Suppressor macrophage (primary cell): Measurements from ENCODE around the gene ATF4.
A peak's percentile ranks its signal among the peaks of the same experiment; 100 is the strongest.
"Not testable (repeated sequence)": the region's sequence is repeated elsewhere in the genome, so short reads cannot be mapped to it uniquely, and the experiment has no call there.

Source experiments
- DNase-seq, 4 experiments: peaks; one replicate each; pipeline ENCODE4 v3.0.0-alpha.2; 2020 to 2022

ATF4 gene

GRCh38 chr22:39489094-39490068 is 31.0 kb upstream of the ATF4 start:
- peak; percentile 11 to 62 (median 52) for DNase-seq

DNA sequence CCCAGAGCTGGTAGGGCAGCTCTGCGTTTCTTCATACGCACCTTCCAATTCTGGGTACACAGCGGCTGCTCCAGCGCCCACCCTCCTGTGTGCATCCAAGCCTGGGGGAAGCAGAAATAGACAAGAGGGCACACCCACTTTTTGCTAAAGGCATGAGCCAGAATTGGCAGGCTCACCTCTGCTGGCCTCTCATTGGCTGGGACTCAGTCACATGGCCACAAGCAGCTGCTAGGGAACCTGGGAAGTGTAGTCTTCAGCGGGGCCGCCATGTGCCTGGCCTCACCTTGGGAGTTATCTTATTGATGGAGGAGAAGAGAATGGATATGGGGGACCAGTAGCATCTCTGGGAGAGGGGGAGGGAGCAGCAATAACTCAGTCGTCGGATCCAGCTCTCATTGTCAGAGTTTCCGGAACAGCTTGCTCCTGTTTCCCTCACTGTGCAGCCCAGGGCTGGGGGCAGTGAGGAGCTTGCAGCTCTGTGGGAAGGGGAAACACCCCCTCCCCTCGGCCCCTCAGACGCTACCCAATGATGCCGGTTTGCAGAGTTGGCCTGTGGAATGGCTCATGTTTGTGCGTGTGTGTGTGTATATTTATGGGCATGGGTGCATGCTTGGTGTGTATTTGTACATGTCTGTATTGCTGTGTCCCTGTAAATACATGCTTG is 30.1 kb upstream of the ATF4 start:
- peak; percentile 67 to 84 (median 79) for DNase-seq

GRCh38 chr22:39490966-39491680 is 29.2 kb upstream of the ATF4 start:
- no peak for DNase-seq

DNA sequence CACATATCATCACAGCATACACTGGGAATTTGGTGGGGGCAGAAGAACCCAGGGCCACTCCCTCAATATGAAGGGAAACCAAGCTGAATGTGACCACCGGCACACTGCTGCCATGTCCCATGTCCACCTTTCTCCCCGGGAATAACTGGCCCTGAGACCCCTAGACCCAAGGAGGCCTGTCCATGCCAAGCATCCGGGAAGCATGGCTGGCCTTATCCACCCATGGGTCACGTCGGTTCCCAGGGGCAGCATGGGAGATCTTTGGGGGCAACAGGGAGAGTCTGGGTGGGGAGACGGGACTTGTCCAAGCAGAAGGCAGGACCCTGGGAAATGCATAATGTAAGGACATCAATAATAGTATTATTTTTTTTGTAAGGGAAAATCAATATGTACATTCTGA is 28.7 kb upstream of the ATF4 start:
- DNase-seq, result no peak

DNA sequence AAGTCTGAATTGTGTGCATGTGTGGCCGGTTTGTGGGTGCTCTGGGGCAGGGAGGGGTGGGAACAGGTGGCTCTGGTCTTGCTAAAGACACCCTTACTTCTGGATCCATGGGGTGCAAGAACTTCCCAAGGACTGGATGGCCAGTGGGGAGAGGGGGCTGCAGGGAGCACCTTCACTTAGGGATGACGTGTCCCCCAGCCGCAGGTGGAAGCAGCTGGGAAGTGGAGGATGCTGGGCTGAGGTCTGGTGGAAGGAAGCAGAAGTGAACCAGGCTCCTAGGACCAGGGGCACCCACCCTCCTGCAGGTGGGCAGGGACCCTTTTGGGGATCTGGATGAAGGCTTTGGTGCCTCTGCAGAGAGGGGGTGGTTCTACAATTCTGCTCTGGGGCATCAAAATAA is 28.2 kb upstream of the ATF4 start:
- DNase-seq, result no peak

GRCh38 chr22:39493759-39494158 is 26.6 kb upstream of the ATF4 start:
- peak in 3 of 4 experiments; percentile 13 to 42 (median 14) for DNase-seq

DNA sequence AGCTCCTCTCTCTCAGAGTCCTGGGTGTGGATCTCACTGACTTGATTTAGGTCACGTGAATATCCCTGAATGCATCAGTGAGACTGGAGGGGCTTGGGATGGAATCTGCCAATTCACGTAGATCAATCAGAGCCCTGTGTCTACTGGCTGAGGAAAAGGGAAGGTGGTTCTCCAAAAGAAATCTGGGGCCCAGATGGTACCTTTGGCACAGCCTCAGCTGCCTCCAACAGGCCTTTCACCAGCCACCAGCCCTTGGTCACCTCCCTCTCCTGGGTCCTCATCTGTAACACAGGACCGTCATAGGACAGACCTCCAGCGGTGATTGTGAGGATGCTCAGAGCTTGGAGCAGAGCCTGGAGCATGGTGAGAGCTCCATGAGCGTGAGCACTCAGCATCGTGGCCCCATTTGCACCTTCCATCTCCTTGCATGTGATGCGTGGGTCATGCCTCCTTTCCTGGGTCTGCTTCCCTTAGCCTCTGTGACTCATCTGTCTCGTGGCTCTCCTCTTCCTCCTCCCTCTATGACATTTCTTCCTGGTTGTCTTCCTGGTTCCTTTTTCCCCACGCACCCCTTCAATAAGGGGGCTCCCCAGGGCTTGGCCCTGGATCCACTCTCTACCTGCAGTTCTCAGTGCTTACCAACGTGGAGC is 25.8 kb upstream of the ATF4 start:
- peak; percentile 81 to 93 (median 91) for DNase-seq

DNA sequence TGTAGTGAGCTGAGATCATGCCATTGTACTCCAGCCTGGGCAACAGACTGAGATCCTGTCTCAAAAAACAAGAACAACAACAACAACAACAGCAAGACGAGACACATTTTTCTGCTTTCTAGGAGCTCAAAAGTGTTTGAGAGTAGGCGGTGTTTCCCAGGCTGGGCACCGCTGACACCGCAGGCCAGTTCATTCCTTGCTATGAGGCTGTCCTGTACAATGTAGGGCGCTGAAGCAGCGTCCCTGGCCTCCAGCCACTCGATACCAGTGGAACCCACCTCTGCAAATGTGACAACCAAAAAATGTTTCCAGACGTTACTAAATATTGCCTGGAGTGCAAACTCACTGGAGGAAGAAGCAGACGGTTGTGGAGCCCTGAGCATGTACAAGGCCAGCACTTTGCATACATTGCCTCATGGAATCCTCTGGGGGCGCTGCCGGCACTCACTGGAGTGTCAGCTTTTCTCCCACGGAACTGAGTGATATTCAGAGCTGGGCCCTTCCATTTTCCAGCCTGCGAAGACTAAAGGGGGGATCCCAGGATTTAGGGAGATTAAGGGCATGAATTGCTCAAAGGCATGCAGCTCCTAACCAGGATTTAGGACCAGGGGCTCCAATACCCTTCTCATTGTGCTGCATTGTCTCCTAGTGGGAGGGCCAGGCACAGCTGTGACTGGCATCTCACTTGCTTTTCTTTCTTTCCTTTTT is 24.1 kb upstream of the ATF4 start:
- peak; percentile 82 to 94 (median 92) for DNase-seq

DNA sequence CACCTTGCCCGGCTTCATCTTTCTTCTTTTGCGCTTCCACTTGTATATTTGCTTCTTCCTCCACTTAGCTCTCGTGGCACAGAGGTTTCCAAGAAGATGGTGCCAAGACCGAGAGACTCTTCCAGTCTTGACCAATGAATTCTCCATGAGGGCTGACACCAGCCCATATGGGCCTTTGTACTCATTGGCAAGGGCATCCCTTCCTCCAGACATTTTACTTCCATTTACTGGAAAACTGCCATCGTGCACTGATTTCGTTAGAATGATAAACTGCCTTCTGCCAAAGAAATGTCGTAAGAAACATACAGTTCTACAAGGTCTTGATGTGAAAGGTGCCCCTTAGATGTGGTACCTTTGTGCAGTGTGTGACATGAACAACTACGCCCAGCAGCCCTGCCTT is 22.9 kb upstream of the ATF4 start:
- no peak for DNase-seq

GRCh38 chr22:39498368-39498767 is 22.0 kb upstream of the ATF4 start:
- no peak for DNase-seq

DNA sequence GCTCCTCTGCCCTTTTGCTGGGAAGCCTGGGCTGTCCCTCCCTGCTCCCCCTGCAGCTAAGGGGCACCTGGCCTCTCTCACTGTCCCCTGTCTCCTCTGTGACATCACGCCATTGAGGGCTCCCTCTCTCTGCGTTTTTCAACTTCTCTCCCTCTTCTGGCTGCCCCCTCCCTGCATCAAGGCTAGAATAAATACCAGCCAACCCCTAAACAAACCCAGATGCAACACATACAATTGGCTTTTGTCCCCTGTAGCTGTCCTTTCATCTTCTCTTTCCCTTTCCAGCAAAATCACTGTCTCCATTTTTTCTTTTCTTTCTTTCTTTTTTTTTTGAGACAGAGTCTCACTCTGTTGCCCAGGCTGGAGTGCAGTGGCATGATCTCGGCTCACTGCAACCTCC is 21.6 kb upstream of the ATF4 start:
- DNase-seq, result no peak

DNA sequence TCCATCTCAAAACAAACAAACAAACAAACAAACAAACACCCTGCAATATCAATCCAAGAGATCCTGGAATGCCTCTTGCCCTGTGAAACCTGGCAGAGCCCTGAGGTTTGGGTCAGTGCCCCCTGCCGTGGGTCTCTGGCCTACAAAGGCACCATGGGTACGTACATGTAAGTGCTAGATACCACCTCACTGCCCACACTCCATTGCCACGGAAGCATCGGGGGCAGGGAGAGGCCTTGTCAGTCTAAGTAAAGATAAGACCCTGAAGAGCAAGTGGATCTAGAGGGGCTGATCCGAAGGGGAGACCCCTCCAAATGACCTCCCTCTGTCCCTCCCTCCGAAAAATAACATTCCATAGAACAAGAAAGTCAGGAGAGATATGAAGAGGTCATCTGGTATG is 20.3 kb upstream of the ATF4 start:
- no peak for DNase-seq

- DNase-seq, result no peak
Observed at GRCh38 chr22:39501644-39502108, 18.7 kb upstream of the ATF4 start.

GRCh38 chr22:39502109-39502788 is 18.1 kb upstream of the ATF4 start, which contains the start of gene MIEF1:
Gene MIEF1 (plus strand): TSS chr22:39502290. CDS start chr22:39511295, 9,005 bp downstream.
- DNase-seq, result peak; percentile 98 to 99 (median 98)

- DNase-seq, result peak; percentile 46 to 71 (median 63)
Observed at GRCh38 chr22:39502789-39503409, 17.5 kb upstream of the ATF4 start.

GRCh38 chr22:39503630-39504029 is 16.7 kb upstream of the ATF4 start:
- no peak for DNase-seq

DNA sequence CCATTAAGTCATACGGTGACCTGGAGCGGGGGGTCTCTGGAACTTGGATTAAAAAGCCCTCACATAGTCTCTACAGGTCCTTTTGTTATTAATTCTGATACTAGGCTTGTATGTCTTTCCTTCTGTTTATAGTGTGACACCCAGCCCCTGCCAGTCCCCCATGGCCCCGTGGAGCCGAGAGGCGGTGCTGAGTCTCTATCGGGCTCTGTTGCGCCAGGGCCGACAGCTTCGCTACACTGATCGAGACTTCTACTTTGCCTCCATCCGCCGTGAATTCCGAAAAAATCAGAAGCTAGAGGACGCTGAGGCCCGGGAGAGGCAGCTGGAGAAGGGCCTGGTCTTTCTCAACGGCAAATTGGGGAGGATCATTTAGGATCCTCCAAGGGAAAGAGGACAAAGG is 16.3 kb upstream of the ATF4 start:
- DNase-seq, result no peak

- not testable (repeated sequence) for DNase-seq
Observed at GRCh38 chr22:39507021-39507420, 13.3 kb upstream of the ATF4 start.

DNA sequence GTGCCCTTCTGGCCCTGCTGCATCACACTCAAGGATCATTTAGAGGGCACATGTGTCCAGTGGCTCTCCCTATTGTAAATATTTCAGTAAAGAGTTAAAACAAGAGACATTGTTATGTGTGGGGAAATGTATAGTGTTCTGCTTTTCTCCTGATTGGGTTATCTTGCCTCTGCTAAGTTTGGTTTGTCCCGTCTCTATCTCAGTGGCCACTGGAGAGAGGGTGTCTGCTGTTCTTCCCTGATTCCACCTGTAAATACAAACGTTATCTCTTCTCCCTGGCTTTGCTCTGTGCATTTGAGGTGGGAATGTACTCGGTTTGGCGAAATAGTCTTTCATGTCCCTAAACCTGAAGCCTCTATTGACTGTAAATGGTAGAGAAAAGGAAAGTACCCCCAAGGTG is 12.0 kb upstream of the ATF4 start:
- DNase-seq, result no peak

DNA sequence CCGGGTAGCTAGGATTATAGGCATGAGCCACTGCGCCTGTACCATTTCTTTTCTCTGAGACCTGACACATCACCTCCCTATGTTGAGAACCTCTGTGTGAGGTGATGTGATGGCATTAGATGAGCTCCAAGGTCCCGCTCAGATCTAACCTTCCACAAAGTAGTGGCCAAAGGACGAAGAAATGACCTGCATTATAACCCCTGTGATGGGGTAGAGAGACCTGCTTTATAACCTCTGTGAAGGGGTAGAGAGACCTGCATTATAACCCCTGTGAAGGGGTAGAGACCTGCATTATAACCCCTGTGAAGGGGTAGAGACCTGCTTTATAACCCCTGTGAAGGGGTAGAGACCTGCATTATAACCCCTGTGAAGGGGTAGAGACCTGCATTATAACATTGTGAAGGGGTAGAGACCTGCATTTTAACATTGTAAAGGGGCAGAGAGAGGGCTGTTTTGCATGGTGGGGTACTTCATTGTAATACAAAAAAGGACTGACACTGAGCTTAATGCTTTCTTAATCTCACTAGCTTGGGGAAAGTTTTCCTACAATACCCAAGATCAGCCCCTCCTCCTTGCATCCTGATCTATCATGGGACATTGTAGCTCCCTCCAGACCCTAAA is 9.7 kb upstream of the ATF4 start:
- DNase-seq, result no peak
